DMS79 treated with DMSO at 0.1 percent for 48 hours (cell line): ENCODE data around the gene MRPL42.
"Not testable (repeated sequence)": the region's sequence is repeated elsewhere in the genome, so short reads cannot be mapped to it uniquely, and the experiment has no call there.

Source experiments
- DNase-seq: peaks from one replicate; lab custom pipeline; 2025; lab: John Stamatoyannopoulos, UW

MRPL42 gene

GRCh38 chr12:93467351-93468007, at the start of gene MRPL42:
Gene MRPL42 (plus strand): TSS chr12:93467514. CDS start chr12:93469286, 1,772 bp downstream.
- DNase-seq, result peak; percentile 87

- no peak for DNase-seq
These were observed 49.3 kb upstream of the MRPL42 start for GRCh38 chr12:93417967-93418480.

GRCh38 chr12:93419388-93420034, 47.8 kb upstream of the MRPL42 start:
- peak; percentile 38 for DNase-seq

GRCh38 chr12:93422050-93422449, 45.3 kb upstream of the MRPL42 start:
- DNase-seq, result no peak

- DNase-seq, result no peak
These were observed 41.4 kb upstream of the MRPL42 start for GRCh38 chr12:93425736-93426411.

GRCh38 chr12:93426412-93426805, 40.9 kb upstream of the MRPL42 start:
- DNase-seq, result no peak

- no peak for DNase-seq
These were observed 39.3 kb upstream of the MRPL42 start for GRCh38 chr12:93427779-93428564.

GRCh38 chr12:93429448-93429847, 37.9 kb upstream of the MRPL42 start:
- no peak for DNase-seq

- DNase-seq, result no peak
These were observed 37.5 kb upstream of the MRPL42 start for GRCh38 chr12:93429852-93430251.

GRCh38 chr12:93430280-93430679, 37.0 kb upstream of the MRPL42 start:
- DNase-seq, result no peak

- DNase-seq, result not testable (repeated sequence)
These were observed 35.3 kb upstream of the MRPL42 start for GRCh38 chr12:93432031-93432430.

- no peak for DNase-seq
These were observed 33.0 kb upstream of the MRPL42 start for GRCh38 chr12:93434256-93434865.

GRCh38 chr12:93438266-93439050, 28.9 kb upstream of the MRPL42 start:
- DNase-seq, result no peak

GRCh38 chr12:93440043-93440835, 27.1 kb upstream of the MRPL42 start:
- no peak for DNase-seq

GRCh38 chr12:93441081-93441616, 26.2 kb upstream of the MRPL42 start:
- DNase-seq, result no peak

GRCh38 chr12:93441617-93442410, 25.5 kb upstream of the MRPL42 start, which contains the start of gene UBE2N:
Gene UBE2N (minus strand): TSS chr12:93441947. CDS start chr12:93441884, 63 bp downstream.
- DNase-seq, result peak; percentile 89

- DNase-seq, result peak; percentile 61
These were observed 24.6 kb upstream of the MRPL42 start for GRCh38 chr12:93442411-93443340.

GRCh38 chr12:93443576-93443975, 23.7 kb upstream of the MRPL42 start:
- no peak for DNase-seq
